ENCODE data around the gene PRICKLE4.

DNA sequence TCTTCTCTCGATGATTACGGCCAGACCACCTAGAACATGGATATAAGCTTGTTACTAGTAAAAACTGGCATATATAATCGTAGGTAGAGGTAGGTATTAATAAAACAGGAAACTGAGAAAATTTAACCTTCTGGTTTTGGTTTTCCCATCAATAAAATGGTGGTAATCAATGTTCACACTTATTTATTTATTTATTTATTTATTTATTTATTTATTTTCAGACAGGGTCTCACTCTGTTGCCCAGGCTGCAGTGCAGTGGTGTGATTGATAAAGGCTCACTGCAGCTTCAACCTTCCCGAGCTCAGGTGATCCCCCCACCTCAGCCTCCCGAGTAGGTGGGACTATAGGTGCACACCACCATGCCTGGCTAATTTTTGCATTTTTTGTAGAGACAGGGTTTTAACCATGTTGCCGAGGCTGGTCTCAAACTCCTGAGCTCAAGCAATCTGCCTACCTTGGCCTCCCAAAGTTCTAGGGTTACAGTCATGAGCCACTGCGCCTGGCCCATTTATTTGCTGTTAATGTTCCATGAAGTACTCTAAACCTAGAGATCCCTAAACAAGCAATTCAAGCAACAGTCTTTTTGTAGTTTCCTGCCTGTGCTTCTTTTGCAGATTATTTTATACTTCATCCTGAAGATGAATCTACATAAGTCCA, 18.4 kb downstream of the PRICKLE4 start:
- TF ChIP-seq, protein P1, sequence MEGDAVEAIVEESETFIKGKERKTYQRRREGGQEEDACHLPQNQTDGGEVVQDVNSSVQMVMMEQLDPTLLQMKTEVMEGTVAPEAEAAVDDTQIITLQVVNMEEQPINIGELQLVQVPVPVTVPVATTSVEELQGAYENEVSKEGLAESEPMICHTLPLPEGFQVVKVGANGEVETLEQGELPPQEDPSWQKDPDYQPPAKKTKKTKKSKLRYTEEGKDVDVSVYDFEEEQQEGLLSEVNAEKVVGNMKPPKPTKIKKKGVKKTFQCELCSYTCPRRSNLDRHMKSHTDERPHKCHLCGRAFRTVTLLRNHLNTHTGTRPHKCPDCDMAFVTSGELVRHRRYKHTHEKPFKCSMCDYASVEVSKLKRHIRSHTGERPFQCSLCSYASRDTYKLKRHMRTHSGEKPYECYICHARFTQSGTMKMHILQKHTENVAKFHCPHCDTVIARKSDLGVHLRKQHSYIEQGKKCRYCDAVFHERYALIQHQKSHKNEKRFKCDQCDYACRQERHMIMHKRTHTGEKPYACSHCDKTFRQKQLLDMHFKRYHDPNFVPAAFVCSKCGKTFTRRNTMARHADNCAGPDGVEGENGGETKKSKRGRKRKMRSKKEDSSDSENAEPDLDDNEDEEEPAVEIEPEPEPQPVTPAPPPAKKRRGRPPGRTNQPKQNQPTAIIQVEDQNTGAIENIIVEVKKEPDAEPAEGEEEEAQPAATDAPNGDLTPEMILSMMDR (conservative IDR thresholded peaks at IDR 0.05; ENCODE audit: low read depth in 2 of 2), result no peak
- TF ChIP-seq, protein P2, sequence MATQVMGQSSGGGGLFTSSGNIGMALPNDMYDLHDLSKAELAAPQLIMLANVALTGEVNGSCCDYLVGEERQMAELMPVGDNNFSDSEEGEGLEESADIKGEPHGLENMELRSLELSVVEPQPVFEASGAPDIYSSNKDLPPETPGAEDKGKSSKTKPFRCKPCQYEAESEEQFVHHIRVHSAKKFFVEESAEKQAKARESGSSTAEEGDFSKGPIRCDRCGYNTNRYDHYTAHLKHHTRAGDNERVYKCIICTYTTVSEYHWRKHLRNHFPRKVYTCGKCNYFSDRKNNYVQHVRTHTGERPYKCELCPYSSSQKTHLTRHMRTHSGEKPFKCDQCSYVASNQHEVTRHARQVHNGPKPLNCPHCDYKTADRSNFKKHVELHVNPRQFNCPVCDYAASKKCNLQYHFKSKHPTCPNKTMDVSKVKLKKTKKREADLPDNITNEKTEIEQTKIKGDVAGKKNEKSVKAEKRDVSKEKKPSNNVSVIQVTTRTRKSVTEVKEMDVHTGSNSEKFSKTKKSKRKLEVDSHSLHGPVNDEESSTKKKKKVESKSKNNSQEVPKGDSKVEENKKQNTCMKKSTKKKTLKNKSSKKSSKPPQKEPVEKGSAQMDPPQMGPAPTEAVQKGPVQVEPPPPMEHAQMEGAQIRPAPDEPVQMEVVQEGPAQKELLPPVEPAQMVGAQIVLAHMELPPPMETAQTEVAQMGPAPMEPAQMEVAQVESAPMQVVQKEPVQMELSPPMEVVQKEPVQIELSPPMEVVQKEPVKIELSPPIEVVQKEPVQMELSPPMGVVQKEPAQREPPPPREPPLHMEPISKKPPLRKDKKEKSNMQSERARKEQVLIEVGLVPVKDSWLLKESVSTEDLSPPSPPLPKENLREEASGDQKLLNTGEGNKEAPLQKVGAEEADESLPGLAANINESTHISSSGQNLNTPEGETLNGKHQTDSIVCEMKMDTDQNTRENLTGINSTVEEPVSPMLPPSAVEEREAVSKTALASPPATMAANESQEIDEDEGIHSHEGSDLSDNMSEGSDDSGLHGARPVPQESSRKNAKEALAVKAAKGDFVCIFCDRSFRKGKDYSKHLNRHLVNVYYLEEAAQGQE (IDR thresholded peaks at IDR 0.05; ENCODE audit: unreplicated experiment), result no peak
- TF ChIP-seq POLR2AphosphoS5 (IDR thresholded peaks at IDR 0.05; ENCODE audit: low read depth) (no peak), EZH2 (IDR thresholded peaks at IDR 0.05; ENCODE audit: low read depth, unreplicated experiment) (no peak), STAT1 (IDR thresholded peaks at IDR 0.05; ENCODE audit: unreplicated experiment) (no peak), EZH2phosphoT487 (IDR thresholded peaks at IDR 0.05; ENCODE audit: unreplicated experiment) (no peak), CREB1 (CRISPR knock-in tag; IDR thresholded peaks at IDR 0.05; ENCODE audit: low read depth) (no peak), JUNB (IDR thresholded peaks at IDR 0.05; ENCODE audit: unreplicated experiment) (no peak), NANOG (IDR thresholded peaks at IDR 0.05; ENCODE audit: borderline replicate concordance) (no peak), ZNF331 (CRISPR knock-in tag; IDR thresholded peaks at IDR 0.05; ENCODE audit: low read depth) (no peak)
- TF ChIP-seq, protein P3, sequence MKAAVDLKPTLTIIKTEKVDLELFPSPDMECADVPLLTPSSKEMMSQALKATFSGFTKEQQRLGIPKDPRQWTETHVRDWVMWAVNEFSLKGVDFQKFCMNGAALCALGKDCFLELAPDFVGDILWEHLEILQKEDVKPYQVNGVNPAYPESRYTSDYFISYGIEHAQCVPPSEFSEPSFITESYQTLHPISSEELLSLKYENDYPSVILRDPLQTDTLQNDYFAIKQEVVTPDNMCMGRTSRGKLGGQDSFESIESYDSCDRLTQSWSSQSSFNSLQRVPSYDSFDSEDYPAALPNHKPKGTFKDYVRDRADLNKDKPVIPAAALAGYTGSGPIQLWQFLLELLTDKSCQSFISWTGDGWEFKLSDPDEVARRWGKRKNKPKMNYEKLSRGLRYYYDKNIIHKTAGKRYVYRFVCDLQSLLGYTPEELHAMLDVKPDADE (IDR thresholded peaks at IDR 0.05), result no peak

All from GM23338 (cell line).